ENCODE results near the gene CYP39A1.

The CYP39A1 gene

GRCh38 chr6:46632053-46632452 lies 20.6 kb downstream of the CYP39A1 start:
- Histone ChIP-seq H3K79me2 (ENCODE audit: control insufficient read depth, low read length) (peaks cover 24% of the 10 kb centered on the region), H3K4me2 (ENCODE audit: low read length) (no peak overlapping the region), H3K4me1 (ENCODE audit: control insufficient read depth, low read length) (peaks cover 76% of the 10 kb centered on the region), H3K27me3 (ENCODE audit: control insufficient read depth, low read length) (no peaks in the 10 kb centered on the region), H3F3A (ENCODE audit: control insufficient read depth, insufficient read depth) (peaks cover 9% of the 10 kb centered on the region), H3K4me3 (ENCODE audit: low read length) (no peak overlapping the region), H3K9me3 (ENCODE audit: control insufficient read depth, insufficient read depth, low read length) (no peaks in the 10 kb centered on the region), H3K9me2 (replicated peaks; ENCODE audit: control insufficient read depth, low read length) (no peaks in the 10 kb centered on the region), H3K36me3 (ENCODE audit: control insufficient read depth, low read length) (peaks cover 57% of the 10 kb centered on the region), H4K20me1 (ENCODE audit: control insufficient read depth, insufficient read depth, low read depth, low read length) (no peaks in the 10 kb centered on the region), H3K27ac (ENCODE audit: low read depth, low read length) (no peak overlapping the region)
- TF ChIP-seq CTCF (IDR thresholded peaks at IDR 0.05; ENCODE audit: low read depth, low read length, poor library complexity, severe bottlenecking), result no peak
- TF ChIP-seq EZH2phosphoT487 (IDR thresholded peaks at IDR 0.05; ENCODE audit: borderline replicate concordance, low read length), result no peak

- Histone ChIP-seq H3K27me3 (ENCODE audit: control insufficient read depth, low read length) (no peaks in the 10 kb centered on the region), H3K4me2 (ENCODE audit: low read length) (no peak overlapping the region), H3F3A (ENCODE audit: control insufficient read depth, insufficient read depth) (peaks cover 16% of the 10 kb centered on the region), H3K4me1 (ENCODE audit: control insufficient read depth, low read length) (peaks cover 67% of the 10 kb centered on the region), H3K79me2 (ENCODE audit: control insufficient read depth, low read length) (peaks cover 4% of the 10 kb centered on the region), H3K27ac (ENCODE audit: low read depth, low read length) (peak overlapping the region; percentile 11; the same call in 1 of the 2 replicates), H3K4me3 (ENCODE audit: low read length) (no peak overlapping the region), H4K20me1 (ENCODE audit: control insufficient read depth, insufficient read depth, low read depth, low read length) (no peaks in the 10 kb centered on the region), H3K9me3 (ENCODE audit: control insufficient read depth, insufficient read depth, low read length) (no peaks in the 10 kb centered on the region), H3K9me2 (replicated peaks; ENCODE audit: control insufficient read depth, low read length) (no peaks in the 10 kb centered on the region), H3K36me3 (ENCODE audit: control insufficient read depth, low read length) (peaks cover 43% of the 10 kb centered on the region)
- TF ChIP-seq EZH2phosphoT487 (IDR thresholded peaks at IDR 0.05; ENCODE audit: borderline replicate concordance, low read length) (no peak), CTCF (IDR thresholded peaks at IDR 0.05; ENCODE audit: low read depth, low read length, poor library complexity, severe bottlenecking) (no peak)
Measured at GRCh38 chr6:46629691-46630090, 22.9 kb downstream of the CYP39A1 start.

GRCh38 chr6:46628976-46629375 lies 23.6 kb downstream of the CYP39A1 start:
- Histone ChIP-seq H3K9me2 (replicated peaks; ENCODE audit: control insufficient read depth, low read length) (no peaks in the 10 kb centered on the region), H3K36me3 (ENCODE audit: control insufficient read depth, low read length) (peaks cover 45% of the 10 kb centered on the region), H3K4me1 (ENCODE audit: control insufficient read depth, low read length) (peaks cover 60% of the 10 kb centered on the region), H4K20me1 (ENCODE audit: control insufficient read depth, insufficient read depth, low read depth, low read length) (no peaks in the 10 kb centered on the region), H3K4me2 (ENCODE audit: low read length) (no peak overlapping the region), H3F3A (ENCODE audit: control insufficient read depth, insufficient read depth) (peaks cover 16% of the 10 kb centered on the region), H3K27me3 (ENCODE audit: control insufficient read depth, low read length) (no peaks in the 10 kb centered on the region), H3K9me3 (ENCODE audit: control insufficient read depth, insufficient read depth, low read length) (no peaks in the 10 kb centered on the region), H3K79me2 (ENCODE audit: control insufficient read depth, low read length) (peaks cover 4% of the 10 kb centered on the region; the same call in 1 of the 2 replicates), H3K4me3 (ENCODE audit: low read length) (no peak overlapping the region), H3K27ac (ENCODE audit: low read depth, low read length) (peak overlapping the region; percentile 11; the same call in 1 of the 2 replicates)
- TF ChIP-seq CTCF (IDR thresholded peaks at IDR 0.05; ENCODE audit: low read depth, low read length, poor library complexity, severe bottlenecking), result no peak
- TF ChIP-seq EZH2phosphoT487 (IDR thresholded peaks at IDR 0.05; ENCODE audit: borderline replicate concordance, low read length), result no peak

All from DOHH2 (cell line).